Measurements from ENCODE around the gene ATP23. TPM values are rescaled to one million over a fixed set of nuclear protein-coding genes. Genes with fewer than 3 reads are reported as not detected.

Gene ATP23
- total RNA-seq, 4 donors from 2014 or later, result 3.6 to 18.3 (median 7.9) TPM

DNA sequence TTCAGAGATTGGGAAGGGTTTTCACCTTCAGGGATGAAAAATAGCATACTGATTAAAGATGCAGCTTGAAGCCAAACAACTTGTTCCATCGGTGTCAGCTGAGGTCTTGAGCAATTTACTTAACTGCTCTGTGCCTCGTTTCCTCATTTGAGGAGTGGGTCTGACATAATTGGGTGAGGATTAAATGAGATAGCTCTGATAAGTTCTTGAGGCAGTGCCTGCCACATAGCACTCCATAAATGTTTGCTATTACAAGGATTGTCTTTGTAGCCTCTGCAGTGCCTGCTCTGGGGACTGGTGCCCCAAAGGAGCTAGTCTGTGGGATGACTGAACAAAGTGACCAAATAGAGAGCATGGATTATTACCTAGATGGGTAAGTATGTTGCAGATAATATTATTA is 50.6 kb downstream of the ATP23 start:
- ATAC-seq (ENCODE audit: low FRiP score), result no peak
- no peak for DNase-seq (ENCODE audit: low spot score)
- TF ChIP-seq, protein P1, sequence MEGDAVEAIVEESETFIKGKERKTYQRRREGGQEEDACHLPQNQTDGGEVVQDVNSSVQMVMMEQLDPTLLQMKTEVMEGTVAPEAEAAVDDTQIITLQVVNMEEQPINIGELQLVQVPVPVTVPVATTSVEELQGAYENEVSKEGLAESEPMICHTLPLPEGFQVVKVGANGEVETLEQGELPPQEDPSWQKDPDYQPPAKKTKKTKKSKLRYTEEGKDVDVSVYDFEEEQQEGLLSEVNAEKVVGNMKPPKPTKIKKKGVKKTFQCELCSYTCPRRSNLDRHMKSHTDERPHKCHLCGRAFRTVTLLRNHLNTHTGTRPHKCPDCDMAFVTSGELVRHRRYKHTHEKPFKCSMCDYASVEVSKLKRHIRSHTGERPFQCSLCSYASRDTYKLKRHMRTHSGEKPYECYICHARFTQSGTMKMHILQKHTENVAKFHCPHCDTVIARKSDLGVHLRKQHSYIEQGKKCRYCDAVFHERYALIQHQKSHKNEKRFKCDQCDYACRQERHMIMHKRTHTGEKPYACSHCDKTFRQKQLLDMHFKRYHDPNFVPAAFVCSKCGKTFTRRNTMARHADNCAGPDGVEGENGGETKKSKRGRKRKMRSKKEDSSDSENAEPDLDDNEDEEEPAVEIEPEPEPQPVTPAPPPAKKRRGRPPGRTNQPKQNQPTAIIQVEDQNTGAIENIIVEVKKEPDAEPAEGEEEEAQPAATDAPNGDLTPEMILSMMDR (IDR thresholded peaks at IDR 0.05), result no peak

DNA sequence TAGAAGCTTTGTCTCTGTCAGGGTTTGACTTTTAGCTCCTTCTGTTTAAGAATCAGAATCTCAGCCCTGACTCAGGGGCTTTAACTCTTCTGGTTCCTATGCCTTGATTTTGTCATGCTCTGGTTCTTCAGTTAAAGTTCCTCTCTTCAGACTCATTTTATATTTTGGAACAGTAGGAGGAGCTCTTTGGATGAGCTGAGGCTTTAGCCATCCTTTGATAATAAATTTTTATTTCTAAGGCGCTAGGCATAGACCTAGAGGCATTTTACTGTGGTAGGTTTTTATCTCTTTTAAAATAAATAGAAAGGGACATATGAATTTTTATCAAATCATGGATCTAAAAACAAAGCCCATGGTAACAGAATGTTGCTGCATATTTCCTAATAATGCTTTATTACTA is 51.7 kb downstream of the ATP23 start:
- TF ChIP-seq, protein P1 (IDR thresholded peaks at IDR 0.05), result no peak
- DNase-seq (ENCODE audit: low spot score), result no peak
- ATAC-seq (ENCODE audit: low FRiP score), result no peak

DNA sequence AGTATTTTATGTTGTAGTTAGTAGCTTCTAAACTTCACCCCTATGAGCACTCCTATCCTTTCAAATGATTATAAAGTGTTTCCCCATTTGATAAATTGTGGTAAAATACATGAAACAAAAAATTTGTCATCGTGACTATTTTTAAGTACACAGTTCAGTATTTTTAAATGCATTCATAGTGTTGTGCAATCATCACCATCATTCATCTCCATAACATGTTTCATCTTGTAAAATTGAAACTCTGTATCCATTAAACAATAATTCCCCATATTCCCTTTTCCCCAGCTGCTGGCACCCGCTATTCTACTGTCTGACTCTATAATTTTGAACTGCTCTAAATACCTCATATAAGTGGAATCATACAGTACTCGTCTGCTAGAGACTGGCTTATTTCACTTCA is 52.5 kb downstream of the ATP23 start:
- DNase-seq (ENCODE audit: low spot score) (no peak), ATAC-seq (ENCODE audit: low FRiP score) (no peak)
- TF ChIP-seq, protein P1 (IDR thresholded peaks at IDR 0.05), result no peak

DNA sequence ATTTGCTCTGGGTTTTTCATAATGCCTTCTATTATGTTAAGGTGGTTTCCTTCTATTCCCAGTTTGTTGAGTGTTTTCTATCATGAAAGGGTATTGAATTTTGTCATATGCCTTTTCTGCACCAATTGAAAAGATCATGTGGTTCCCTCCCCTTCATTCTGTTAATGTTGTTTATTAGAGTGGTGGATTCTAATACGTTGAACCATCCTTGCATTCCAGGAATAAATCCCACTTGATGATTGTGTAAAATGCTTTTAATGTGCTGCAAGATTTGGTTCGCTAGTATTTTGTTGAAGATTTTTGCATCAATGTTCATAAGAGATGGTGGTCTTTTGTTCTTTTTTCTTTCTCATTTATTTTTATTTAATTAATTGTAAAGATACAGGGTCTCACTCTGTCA is 55.2 kb downstream of the ATP23 start:
- TF ChIP-seq, protein P1 (IDR thresholded peaks at IDR 0.05), result no peak
- ATAC-seq (ENCODE audit: low FRiP score) (no peak), DNase-seq (ENCODE audit: low spot score) (no peak)

DNA sequence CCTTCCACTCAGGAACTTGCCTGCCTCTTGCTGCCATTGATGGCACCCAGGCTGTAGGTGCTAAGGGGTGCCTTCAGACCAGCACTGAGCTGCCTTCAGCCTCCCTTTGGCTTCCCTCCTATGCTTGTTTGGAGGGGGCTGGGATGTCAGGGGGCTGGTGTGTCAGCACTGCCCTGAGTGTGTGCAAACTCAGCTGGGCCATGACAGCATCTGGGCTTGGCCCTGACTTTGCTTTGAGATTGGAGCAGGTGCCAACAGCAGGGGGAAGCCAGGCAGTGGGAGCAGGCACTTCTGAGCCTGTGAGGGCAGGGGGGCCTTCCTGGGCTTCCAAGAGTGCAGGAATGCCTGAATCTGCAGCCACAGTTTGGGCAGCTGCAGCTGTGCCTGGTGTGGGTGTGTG is 56.9 kb downstream of the ATP23 start:
- TF ChIP-seq, protein P1 (IDR thresholded peaks at IDR 0.05), result no peak
- DNase-seq (ENCODE audit: low spot score), result no peak
- ATAC-seq (ENCODE audit: low FRiP score), result no peak

DNA sequence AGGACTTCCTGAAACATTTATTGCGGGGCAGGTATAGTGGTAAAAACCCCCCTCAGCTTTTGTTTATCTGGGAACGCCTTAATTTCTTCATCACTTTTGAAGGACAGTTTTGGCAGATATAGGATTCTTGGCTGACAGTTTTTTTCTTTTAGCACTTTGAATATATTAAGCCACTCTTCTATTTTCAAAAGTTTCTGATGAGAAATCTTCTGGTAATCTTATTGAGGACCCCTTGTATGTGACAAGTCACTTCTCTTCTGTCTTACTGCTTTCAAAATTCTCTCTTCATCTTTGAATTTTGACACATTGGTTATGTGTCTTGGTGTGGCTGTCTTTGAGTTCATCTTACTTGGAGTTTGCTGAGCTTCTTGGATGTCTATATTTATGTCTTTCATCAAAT is 59.1 kb downstream of the ATP23 start:
- TF ChIP-seq, protein P1 (IDR thresholded peaks at IDR 0.05), result no peak
- no peak for ATAC-seq (ENCODE audit: low FRiP score)
- no peak for DNase-seq (ENCODE audit: low spot score)

DNA sequence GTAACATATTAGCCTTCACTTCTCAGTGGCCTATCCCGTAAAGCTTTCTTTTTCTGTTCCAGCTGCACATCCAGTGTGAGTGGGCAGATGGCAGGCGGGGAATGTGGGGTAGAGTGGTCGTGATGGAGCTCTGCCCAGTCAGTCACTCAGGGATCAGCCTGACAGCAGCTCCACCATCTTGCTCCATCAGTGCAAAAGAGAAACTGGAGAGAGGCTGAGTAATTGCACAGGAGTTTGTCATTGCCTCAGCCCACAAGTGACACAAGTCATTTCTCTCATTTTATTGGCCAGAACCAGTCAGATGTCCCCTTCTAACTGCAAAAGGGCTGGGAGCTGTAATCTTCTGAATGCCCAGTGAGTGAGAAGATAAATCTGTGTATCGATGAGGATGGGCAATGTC is 66.5 kb downstream of the ATP23 start:
- ATAC-seq (ENCODE audit: low FRiP score) (no peak), DNase-seq (ENCODE audit: low spot score) (no peak)
- TF ChIP-seq, protein P1 (IDR thresholded peaks at IDR 0.05), result no peak
